H4 (cell line): ENCODE data around the gene HSPB6. TPM values are rescaled to one million over a fixed set of nuclear protein-coding genes. Genes with fewer than 3 reads are reported as not detected.
"Not testable (repeated sequence)": the region's sequence is repeated elsewhere in the genome, so short reads cannot be mapped to it uniquely, and the experiment has no call there.

Experiments used
- DNase-seq: peaks from one replicate; pipeline ENCODE4 v3.0.0-alpha.2; 2015; ENCODE audit warnings: low spot score
- total RNA-seq: library from RNA; depleted of rRNA; stranded (reverse); fragments of >200 nt; shearing (Covaris generic); gene quantifications from 2 replicates; pipeline ENCODE4 v1.2.3, GENCODE V29; 2014

The HSPB6 gene
- total RNA-seq, 1 experiment from 2014 or later: not detected

DNA sequence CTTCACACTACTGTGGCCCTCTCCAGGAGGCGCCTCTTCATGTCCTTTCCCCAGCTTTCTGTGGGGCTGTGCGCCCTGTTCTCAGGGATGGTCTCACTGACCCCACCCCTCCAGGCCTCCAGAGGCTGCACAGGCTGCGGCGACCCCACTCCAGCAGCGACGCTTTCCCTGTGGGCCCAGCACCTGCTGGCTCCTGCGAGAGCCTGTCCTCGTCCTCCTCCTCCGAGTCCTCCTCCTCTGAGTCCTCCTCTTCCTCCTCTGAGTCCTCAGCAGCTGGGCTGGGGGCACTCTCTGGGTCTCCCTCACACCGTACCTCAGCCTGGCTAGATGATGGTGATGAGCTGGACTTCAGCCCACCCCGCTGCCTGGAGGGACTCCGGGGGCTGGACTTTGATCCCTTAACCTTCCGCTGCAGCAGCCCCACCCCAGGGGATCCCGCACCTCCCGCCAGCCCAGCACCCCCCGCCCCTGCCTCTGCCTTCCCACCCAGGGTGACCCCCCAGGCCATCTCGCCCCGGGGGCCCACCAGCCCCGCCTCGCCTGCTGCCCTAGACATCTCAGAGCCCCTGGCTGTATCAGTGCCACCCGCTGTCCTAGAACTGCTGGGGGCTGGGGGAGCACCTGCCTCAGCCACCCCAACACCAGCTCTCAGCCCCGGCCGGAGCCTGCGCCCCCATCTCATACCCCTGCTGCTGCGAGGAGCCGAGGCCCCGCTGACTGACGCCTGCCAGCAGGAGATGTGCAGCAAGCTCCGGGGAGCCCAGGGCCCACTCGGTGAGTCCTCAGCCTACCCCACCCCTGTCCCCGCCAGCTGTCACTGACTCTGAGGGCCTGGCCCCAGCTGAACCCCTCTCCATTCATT is 29.7 kb upstream of the HSPB6 start:
- no peak for DNase-seq

DNA sequence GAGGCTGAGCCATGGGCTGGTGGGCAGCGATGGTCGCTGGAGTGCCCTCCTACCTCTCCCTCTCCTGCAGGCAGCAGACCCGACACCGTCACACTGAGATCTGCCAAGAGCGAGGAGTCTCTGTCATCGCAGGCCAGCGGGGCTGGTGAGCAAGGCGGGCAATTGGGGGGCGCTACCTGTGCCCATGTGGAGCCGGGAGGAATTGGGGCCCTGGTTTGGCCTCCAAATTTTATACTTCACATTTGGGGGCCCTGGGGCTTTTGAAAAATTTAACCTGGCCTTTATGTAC is 28.5 kb upstream of the HSPB6 start:
- no peak for DNase-seq

- DNase-seq: no peak
Observed at GRCh38 chr19:35784503-35785338, 27.9 kb upstream of the HSPB6 start.

GRCh38 chr19:35783469-35784434 is 26.9 kb upstream of the HSPB6 start:
- DNase-seq: no peak

DNA sequence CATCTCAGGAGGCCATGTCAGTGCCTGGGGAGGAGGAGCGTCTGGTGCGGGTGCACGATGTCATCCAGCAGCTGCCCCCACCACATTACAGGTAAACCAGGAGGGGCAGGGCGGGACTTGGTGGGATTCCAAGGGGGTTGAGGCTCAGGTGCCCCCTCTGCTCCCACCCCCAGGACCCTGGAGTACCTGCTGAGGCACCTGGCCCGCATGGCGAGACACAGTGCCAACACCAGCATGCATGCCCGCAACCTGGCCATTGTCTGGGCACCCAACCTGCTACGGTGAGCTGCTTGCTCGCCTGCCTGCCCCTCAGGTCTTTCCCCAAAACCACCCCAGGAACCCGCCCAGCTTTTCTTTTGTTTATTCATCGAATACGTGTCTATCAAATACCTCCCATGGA is 25.8 kb upstream of the HSPB6 start:
- DNase-seq: no peak

DNA sequence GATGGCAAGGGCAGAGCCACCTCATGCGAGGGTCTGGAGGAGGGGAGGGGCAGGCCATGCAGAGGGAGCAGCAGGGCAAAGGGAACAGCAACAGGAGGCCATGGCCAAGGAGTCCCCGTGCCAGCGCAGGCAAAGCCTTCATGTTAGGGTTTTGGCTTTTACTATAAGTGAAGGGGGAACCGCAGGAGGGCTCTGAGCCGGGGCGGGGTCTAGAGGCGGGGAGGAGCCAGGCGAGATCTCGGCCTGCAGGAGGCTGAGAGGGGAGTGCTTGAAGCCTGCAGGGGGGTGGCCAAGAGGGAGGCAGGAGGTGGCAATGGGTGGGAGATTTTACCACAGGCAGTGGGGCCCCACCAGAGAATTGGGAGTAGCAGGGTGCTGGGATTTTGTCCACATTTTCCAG is 24.8 kb upstream of the HSPB6 start:
- DNase-seq: no peak

DNA sequence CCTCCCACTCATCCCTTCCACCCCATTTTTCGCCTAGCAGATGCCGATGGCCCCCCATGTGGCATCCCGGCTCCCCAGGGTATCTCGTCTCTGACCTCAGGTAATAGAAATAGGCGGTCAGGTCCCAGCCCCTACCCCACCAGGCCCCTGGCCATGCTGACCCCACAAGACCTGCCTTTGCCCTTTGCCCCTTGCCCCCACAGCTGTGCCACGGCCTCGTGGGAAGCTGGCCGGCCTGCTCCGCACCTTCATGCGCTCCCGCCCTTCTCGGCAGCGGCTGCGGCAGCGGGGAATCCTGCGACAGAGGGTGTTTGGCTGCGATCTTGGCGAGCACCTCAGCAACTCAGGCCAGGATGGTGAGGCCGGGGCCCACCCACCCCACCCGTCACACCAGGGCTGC is 23.9 kb upstream of the HSPB6 start:
- no peak for DNase-seq

DNA sequence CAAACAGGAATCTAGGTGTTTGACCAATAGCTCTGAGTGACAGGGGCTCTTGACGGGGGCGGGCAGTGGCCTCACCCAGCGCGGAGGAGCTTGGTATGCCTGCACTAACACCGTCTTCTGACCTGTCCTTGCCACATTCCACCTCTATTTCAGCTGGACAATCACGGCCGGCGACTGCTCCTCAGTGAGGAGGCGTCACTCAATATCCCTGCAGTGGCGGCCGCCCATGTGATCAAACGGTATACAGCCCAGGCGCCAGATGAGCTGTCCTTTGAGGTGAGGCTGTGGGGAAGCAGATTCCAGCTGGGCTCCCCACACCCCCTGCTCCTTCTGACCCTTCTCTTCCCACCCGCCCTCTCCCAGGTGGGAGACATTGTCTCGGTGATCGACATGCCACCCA is 23.2 kb upstream of the HSPB6 start:
- DNase-seq: no peak

GRCh38 chr19:35779033-35779432 is 22.2 kb upstream of the HSPB6 start:
- DNase-seq: no peak

- no peak for DNase-seq
Observed at GRCh38 chr19:35777961-35778360, 21.1 kb upstream of the HSPB6 start.

GRCh38 chr19:35777086-35777841 is 20.4 kb upstream of the HSPB6 start:
- no peak for DNase-seq

GRCh38 chr19:35776102-35776788 is 19.4 kb upstream of the HSPB6 start:
- no peak for DNase-seq

DNA sequence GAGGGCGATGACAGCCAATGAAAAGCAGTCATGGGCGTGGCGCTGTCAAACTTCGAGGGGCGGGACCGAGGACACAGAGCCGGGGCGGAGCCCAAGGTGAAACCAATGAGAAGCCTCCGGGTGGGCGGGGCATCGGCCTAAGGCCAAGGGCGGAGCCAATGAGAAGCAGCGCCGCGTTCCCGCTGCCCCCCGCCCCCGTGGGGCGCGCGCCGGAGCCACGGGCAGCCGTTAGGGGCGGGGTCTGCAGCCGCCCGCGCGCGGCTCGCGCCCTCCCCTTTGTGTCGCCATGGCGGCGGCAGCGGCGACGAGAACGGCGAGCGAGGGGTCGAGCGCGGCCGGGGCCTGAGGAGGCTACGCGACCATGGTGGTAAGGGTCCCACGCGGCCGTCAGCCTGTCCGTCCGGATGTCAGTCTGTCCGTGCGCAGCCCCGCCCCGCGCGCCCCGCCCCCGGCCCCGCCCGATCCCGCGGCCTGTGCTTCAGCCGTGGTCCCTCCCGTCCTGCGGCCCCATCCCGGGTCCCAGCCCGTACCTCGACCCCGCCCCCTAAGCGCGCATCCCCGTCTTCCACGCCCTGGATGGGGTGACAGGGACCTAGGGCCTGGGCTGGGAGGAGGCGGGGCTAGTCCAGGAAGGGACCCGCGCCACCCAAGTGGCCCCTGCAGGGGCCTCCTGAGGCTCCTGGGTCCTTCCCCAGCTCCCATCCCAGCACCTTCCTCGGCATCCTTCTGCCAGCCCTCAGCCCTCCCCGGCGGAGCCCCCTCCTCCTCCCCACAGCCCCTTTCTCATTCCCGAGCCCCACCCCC is 18.7 kb upstream of the HSPB6 start, which contains the start of gene ARHGAP33:
TSS of gene ARHGAP33 (plus strand) at position 267 of the 804 bp plus-strand sequence. CDS start at position 362, 95 bp downstream.
- peak; percentile 95 for DNase-seq

DNA sequence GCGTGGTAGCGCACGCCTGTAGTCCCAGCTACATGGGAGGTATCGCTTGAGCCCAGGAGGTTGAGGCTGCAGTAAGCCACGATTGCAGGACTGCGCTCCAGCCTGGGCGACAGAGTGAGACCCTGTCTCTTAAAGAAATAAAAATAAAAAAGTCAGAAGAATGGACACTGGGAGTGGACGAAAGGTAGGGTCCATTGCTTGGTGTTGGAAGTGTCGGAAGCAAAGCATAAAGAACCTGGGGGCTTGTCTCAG is 18.1 kb upstream of the HSPB6 start:
- DNase-seq: no peak

- DNase-seq: no peak
Observed at GRCh38 chr19:35774274-35775045, 17.6 kb upstream of the HSPB6 start.

DNA sequence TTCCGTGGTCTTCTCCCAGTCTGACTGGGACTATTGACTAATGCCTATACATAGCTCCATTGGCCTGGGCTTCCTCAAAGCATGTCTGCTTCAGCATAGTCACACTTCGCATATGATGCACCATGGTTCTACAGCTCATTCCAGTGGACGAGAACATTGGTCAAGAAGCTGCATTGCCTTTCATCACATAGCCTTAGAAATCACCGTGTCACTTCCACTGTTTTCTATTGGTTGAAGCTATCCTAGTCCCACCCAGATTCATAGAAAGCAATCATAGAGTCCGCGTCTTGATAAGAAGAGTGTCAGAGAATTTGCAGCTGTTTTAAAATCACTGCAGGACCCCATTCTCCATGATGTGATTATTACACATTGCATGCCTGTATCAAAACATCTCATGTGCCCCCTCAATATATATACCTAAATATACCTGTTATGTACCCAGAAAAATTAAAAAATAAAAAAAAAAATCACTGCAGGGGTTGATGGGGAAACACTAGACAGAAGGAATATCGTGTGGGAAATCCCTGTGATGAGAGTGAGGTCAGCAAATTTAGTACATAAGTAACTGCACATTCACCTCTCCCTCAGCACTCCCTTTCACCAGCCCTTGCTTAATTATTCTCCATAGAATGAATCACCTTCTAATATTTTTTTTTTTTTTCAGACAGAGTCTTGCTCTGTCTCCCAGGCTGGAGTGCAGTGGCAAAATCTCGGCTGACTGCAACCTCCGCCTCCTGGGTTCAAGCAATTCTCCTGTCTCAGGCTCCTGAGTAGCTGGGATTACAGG is 16.4 kb upstream of the HSPB6 start:
- DNase-seq: no peak

DNA sequence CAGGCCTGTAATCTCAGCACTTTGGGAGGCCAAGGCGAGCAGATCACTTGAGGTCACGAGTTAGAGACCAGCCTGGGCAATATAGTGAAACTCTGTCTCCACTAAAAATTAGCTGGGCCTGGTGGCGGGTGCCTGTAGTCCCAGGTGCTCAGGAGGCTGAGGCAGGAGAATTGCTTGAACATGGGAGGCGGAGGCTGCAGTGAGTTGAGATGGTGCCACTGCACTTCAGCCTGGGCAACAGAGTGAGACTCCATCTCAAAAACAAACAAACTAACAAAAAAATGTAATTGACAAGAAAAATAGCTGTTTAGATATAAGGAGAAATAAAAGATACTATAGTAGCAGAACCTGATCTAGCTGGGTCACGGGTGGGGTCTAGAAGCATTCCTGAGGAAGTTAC is 15.5 kb upstream of the HSPB6 start:
- DNase-seq: not testable (repeated sequence)

DNA sequence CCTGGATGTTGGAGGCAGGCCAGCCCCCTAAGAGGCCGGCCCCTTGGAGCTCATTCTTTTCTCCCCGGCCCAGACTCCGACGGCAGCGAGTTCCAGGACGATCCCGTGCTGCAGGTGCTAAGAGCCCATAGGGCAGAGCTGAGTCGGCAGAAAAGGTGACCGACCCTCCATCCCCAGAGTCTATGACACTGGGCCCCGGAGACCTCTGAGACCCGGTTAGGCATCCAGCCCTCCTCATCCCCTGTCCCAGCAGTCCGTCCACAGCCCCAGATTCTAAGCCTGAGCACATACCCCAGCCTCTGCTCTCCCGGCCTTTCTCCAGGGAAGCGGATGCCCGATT is 11.2 kb upstream of the HSPB6 start:
- no peak for DNase-seq
